ENCODE measurements around the gene ABITRAM. TPM values are rescaled to one million over a fixed set of nuclear protein-coding genes. Genes with fewer than 3 reads are reported as not detected.
"Not testable (repeated sequence)": the region's sequence is repeated elsewhere in the genome, so short reads cannot be mapped to it uniquely, and the experiment has no call there.

ABITRAM gene
- total RNA-seq, 1 experiment from 2014 or later = 22.5 TPM

GRCh38 chr9:108913391-108913790 is 20.8 kb upstream of the ABITRAM start:
- Histone ChIP-seq H2AFZ (ENCODE audit: low read length) (no peak overlapping the region), H3K9me3 (ENCODE audit: low read length) (no peaks in the 10 kb centered on the region), H3K9me2 (replicated peaks; ENCODE audit: insufficient read depth, low read length) (no peaks in the 10 kb centered on the region), H4K20me1 (ENCODE audit: insufficient read depth, low read depth, low read length) (no peaks in the 10 kb centered on the region), H3K4me3 (ENCODE audit: low read length) (no peak overlapping the region), H3K79me2 (ENCODE audit: low read length) (no peaks in the 10 kb centered on the region), H3K4me1 (ENCODE audit: low read length) (no peaks in the 10 kb centered on the region), H3K36me3 (ENCODE audit: insufficient read depth, low read length) (peaks cover 23% of the 10 kb centered on the region; the same call in 1 of the 2 replicates), H3K27me3 (ENCODE audit: low read length) (no peaks in the 10 kb centered on the region), H3K27ac (ENCODE audit: low read length) (no peak overlapping the region), H3K4me2 (ENCODE audit: low read depth, low read length, poor library complexity, severe bottlenecking) (no peak overlapping the region), H3K9ac (ENCODE audit: low read length) (no peak overlapping the region)
- no peak for DNase-seq

GRCh38 chr9:108919517-108919916 is 14.7 kb upstream of the ABITRAM start:
- Histone ChIP-seq H3K27ac (ENCODE audit: low read length) (no peak overlapping the region), H3K4me3 (ENCODE audit: low read length) (no peak overlapping the region), H3K36me3 (ENCODE audit: insufficient read depth, low read length) (peaks cover 34% of the 10 kb centered on the region), H3K27me3 (ENCODE audit: low read length) (no peaks in the 10 kb centered on the region), H2AFZ (ENCODE audit: low read length) (no peak overlapping the region), H3K4me1 (ENCODE audit: low read length) (no peaks in the 10 kb centered on the region), H4K20me1 (ENCODE audit: insufficient read depth, low read depth, low read length) (no peaks in the 10 kb centered on the region), H3K9ac (ENCODE audit: low read length) (no peak overlapping the region), H3K9me3 (ENCODE audit: low read length) (no peaks in the 10 kb centered on the region), H3K79me2 (ENCODE audit: low read length) (no peaks in the 10 kb centered on the region), H3K4me2 (ENCODE audit: low read depth, low read length, poor library complexity, severe bottlenecking) (no peak overlapping the region), H3K9me2 (replicated peaks; ENCODE audit: insufficient read depth, low read length) (no peaks in the 10 kb centered on the region)
- DNase-seq = no peak

- H4K20me1 ChIP-seq (ENCODE audit: insufficient read depth, low read depth, low read length); H3K4me2 ChIP-seq (ENCODE audit: low read depth, low read length, poor library complexity, severe bottlenecking); H2AFZ ChIP-seq (ENCODE audit: low read length); H3K9ac ChIP-seq (ENCODE audit: low read length); DNase-seq; H3K9me3 ChIP-seq (ENCODE audit: low read length); H3K27ac ChIP-seq (ENCODE audit: low read length); H3K9me2 ChIP-seq (replicated peaks; ENCODE audit: insufficient read depth, low read length); H3K4me1 ChIP-seq (ENCODE audit: low read length); H3K27me3 ChIP-seq (ENCODE audit: low read length); H3K79me2 ChIP-seq (ENCODE audit: low read length); H3K4me3 ChIP-seq (ENCODE audit: low read length): not testable (repeated sequence)
- H3K36me3 ChIP-seq (ENCODE audit: insufficient read depth, low read length) = peaks cover 34% of the 10 kb centered on the region
These were observed 13.8 kb upstream of the ABITRAM start for GRCh38 chr9:108920401-108920800.

- Histone ChIP-seq H2AFZ (ENCODE audit: low read length) (no peak overlapping the region), H3K36me3 (ENCODE audit: insufficient read depth, low read length) (peaks cover 35% of the 10 kb centered on the region), H3K27me3 (ENCODE audit: low read length) (no peaks in the 10 kb centered on the region), H3K4me1 (ENCODE audit: low read length) (no peaks in the 10 kb centered on the region), H3K9ac (ENCODE audit: low read length) (no peak overlapping the region), H4K20me1 (ENCODE audit: insufficient read depth, low read depth, low read length) (no peaks in the 10 kb centered on the region), H3K27ac (ENCODE audit: low read length) (no peak overlapping the region), H3K9me2 (replicated peaks; ENCODE audit: insufficient read depth, low read length) (no peaks in the 10 kb centered on the region), H3K4me3 (ENCODE audit: low read length) (no peak overlapping the region), H3K4me2 (ENCODE audit: low read depth, low read length, poor library complexity, severe bottlenecking) (no peak overlapping the region), H3K9me3 (ENCODE audit: low read length) (no peaks in the 10 kb centered on the region), H3K79me2 (ENCODE audit: low read length) (no peaks in the 10 kb centered on the region)
- no peak for DNase-seq
These were observed 13.0 kb upstream of the ABITRAM start for GRCh38 chr9:108921200-108921599.

- Histone ChIP-seq H3K79me2 (ENCODE audit: low read length) (peaks cover 16% of the 10 kb centered on the region), H3K27me3 (ENCODE audit: low read length) (no peaks in the 10 kb centered on the region), H3K27ac (ENCODE audit: low read length) (no peak overlapping the region), H3K9ac (ENCODE audit: low read length) (no peak overlapping the region), H3K4me3 (ENCODE audit: low read length) (no peak overlapping the region), H3K4me1 (ENCODE audit: low read length) (no peaks in the 10 kb centered on the region), H3K36me3 (ENCODE audit: insufficient read depth, low read length) (peaks cover 56% of the 10 kb centered on the region), H3K4me2 (ENCODE audit: low read depth, low read length, poor library complexity, severe bottlenecking) (no peak overlapping the region), H3K9me3 (ENCODE audit: low read length) (no peaks in the 10 kb centered on the region), H2AFZ (ENCODE audit: low read length) (no peak overlapping the region), H4K20me1 (ENCODE audit: insufficient read depth, low read depth, low read length) (no peaks in the 10 kb centered on the region), H3K9me2 (replicated peaks; ENCODE audit: insufficient read depth, low read length) (no peaks in the 10 kb centered on the region)
- DNase-seq = no peak
These were observed 9.7 kb upstream of the ABITRAM start for GRCh38 chr9:108924466-108924865.

GRCh38 chr9:108928386-108928785 is 5.8 kb upstream of the ABITRAM start:
- Histone ChIP-seq H3K9me2 (replicated peaks; ENCODE audit: insufficient read depth, low read length) (no peaks in the 10 kb centered on the region), H3K79me2 (ENCODE audit: low read length) (peaks cover 52% of the 10 kb centered on the region), H3K9ac (ENCODE audit: low read length) (no peak overlapping the region), H3K27me3 (ENCODE audit: low read length) (no peaks in the 10 kb centered on the region), H4K20me1 (ENCODE audit: insufficient read depth, low read depth, low read length) (no peaks in the 10 kb centered on the region), H3K9me3 (ENCODE audit: low read length) (no peaks in the 10 kb centered on the region), H2AFZ (ENCODE audit: low read length) (no peak overlapping the region), H3K36me3 (ENCODE audit: insufficient read depth, low read length) (peaks cover 51% of the 10 kb centered on the region), H3K27ac (ENCODE audit: low read length) (no peak overlapping the region), H3K4me2 (ENCODE audit: low read depth, low read length, poor library complexity, severe bottlenecking) (no peak overlapping the region), H3K4me1 (ENCODE audit: low read length) (peaks cover 15% of the 10 kb centered on the region), H3K4me3 (ENCODE audit: low read length) (no peak overlapping the region)
- no peak for DNase-seq

GRCh38 chr9:108933231-108933717 is 926 bp upstream of the ABITRAM start:
- H3K27me3 ChIP-seq (ENCODE audit: low read length) = no peaks in the 10 kb centered on the region
- H3K79me2 ChIP-seq (ENCODE audit: low read length) = peaks cover 82% of the 10 kb centered on the region
- peak overlapping the region; percentile 46; the same call in 1 of the 2 replicates for H3K27ac ChIP-seq (ENCODE audit: low read length)
- H4K20me1 ChIP-seq (ENCODE audit: insufficient read depth, low read depth, low read length) = no peaks in the 10 kb centered on the region
- H3K4me2 ChIP-seq (ENCODE audit: low read depth, low read length, poor library complexity, severe bottlenecking) = peak overlapping the region; percentile 85
- H3K9me2 ChIP-seq (replicated peaks; ENCODE audit: insufficient read depth, low read length) = no peaks in the 10 kb centered on the region
- H3K36me3 ChIP-seq (ENCODE audit: insufficient read depth, low read length) = peaks cover 12% of the 10 kb centered on the region
- H3K9me3 ChIP-seq (ENCODE audit: low read length) = no peaks in the 10 kb centered on the region
- peaks cover 30% of the 10 kb centered on the region for H3K4me1 ChIP-seq (ENCODE audit: low read length)
- peak; percentile 51 for DNase-seq
- H2AFZ ChIP-seq (ENCODE audit: low read length) = peak overlapping the region; percentile 92; the same call in 1 of the 2 replicates
- peak overlapping the region; percentile 92 for H3K9ac ChIP-seq (ENCODE audit: low read length)
- H3K4me3 ChIP-seq (ENCODE audit: low read length) = peak overlapping the region; percentile 98

GRCh38 chr9:108933718-108934322 is 380 bp upstream of the ABITRAM start, which contains the start of gene ELP1:
ELP1 (minus strand) TSS chr9:108934124; CDS start chr9:108931146, 2,978 bp downstream.
- peaks cover 8% of the 10 kb centered on the region for H3K36me3 ChIP-seq (ENCODE audit: insufficient read depth, low read length)
- H3K9ac ChIP-seq (ENCODE audit: low read length) = peak within 1 kb of the TSS; percentile 92
- peak within 1 kb of the TSS; percentile 85 for H3K4me2 ChIP-seq (ENCODE audit: low read depth, low read length, poor library complexity, severe bottlenecking)
- no peaks in the 10 kb centered on the region for H4K20me1 ChIP-seq (ENCODE audit: insufficient read depth, low read depth, low read length)
- H3K9me2 ChIP-seq (replicated peaks; ENCODE audit: insufficient read depth, low read length) = no peaks in the 10 kb centered on the region
- H3K4me3 ChIP-seq (ENCODE audit: low read length) = peak within 1 kb of the TSS; percentile 98
- H3K79me2 ChIP-seq (ENCODE audit: low read length) = peaks cover 78% of the 10 kb centered on the region
- H3K9me3 ChIP-seq (ENCODE audit: low read length) = no peaks in the 10 kb centered on the region
- H3K27ac ChIP-seq (ENCODE audit: low read length) = peak within 1 kb of the TSS; percentile 46
- peak; percentile 97 for DNase-seq
- peak within 1 kb of the TSS; percentile 92 for H2AFZ ChIP-seq (ENCODE audit: low read length)
- no peaks in the 10 kb centered on the region for H3K27me3 ChIP-seq (ENCODE audit: low read length)
- peaks cover 30% of the 10 kb centered on the region for H3K4me1 ChIP-seq (ENCODE audit: low read length)
